ENCODE results near the gene SYT3.
"Not testable (repeated sequence)": the region's sequence is repeated elsewhere in the genome, so short reads cannot be mapped to it uniquely, and the experiment has no call there.

The SYT3 gene

DNA sequence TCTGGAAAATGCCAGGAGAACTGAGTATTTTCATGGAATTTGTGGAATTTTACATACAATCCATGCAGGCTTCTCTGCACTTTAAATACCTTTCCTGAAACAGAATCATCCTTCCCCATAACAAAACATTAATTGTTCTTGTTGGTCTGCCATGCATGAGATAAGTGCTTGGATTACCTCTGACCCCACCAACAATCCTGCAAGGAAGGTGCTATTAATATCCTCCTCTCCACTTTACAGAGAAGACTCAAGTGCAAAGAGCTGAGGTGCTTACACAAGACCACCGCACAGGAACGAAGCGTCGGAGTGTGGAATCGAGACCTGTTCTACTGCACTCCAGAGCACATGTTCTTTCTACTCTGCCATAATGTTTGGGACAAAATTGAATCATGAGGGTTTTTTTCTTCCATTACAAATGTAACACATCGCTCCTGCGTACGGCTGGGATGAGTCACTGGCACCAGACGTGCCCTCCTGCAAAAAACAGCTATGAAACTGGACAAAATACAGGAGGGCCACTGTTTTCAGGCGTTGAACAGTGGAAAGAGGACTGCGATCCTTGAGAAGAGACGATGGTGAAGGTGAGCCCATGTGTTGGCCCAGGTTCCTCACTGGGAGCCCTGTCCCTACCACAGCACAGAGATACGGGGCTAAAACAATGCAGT, 58.6 kb downstream of the SYT3 start:
- Histone ChIP-seq H3K4me1 (ENCODE audit: control extremely low read depth in 1 of 4, control insufficient read depth in 4 of 4, insufficient read depth in 4 of 4, low read length in 3 of 4) (no peaks in the 10 kb centered on the region), H3K27me3 (replicated peaks in 2 of 5; ENCODE audit: control insufficient read depth in 4 of 5, insufficient read depth in 5 of 5, low read length in 4 of 5) (peaks cover 0 to 14% (median 5%) of the 10 kb centered on the region in 5 experiments), H3K27ac (ENCODE audit: insufficient read depth in 1 of 2, low read depth in 1 of 2, low read length in 2 of 2, poor library complexity in 1 of 2, severe bottlenecking in 2 of 2) (no peak overlapping the region), H3K4me3 (ENCODE audit: control insufficient read depth in 1 of 7, extremely low read depth in 1 of 7, insufficient read depth in 4 of 7, low read depth in 2 of 7, low read length in 6 of 7) (no peak overlapping the region), H3K9me3 (ENCODE audit: control extremely low read depth in 1 of 5, control insufficient read depth in 4 of 5, insufficient read depth in 2 of 5, low read depth in 1 of 5, low read length in 4 of 5) (no peaks in the 10 kb centered on the region), H3K36me3 (ENCODE audit: control insufficient read depth in 4 of 4, insufficient read depth in 4 of 4, low read length in 3 of 4) (no peaks in the 10 kb centered on the region)
- 93% methylated on average over 10 of the region's 13 CpGs for WGBS (ENCODE audit: insufficient coverage)
- ChIA-PET CTCF (interaction anchor here (0.6 kb wide), 1 partner anchor 58 kb away, joined by 3 read pairs; no protein-coding TSS in a partner anchor), POLR2A (no interaction called here)
- no peak for DNase-seq

- Histone ChIP-seq H3K9me3 (ENCODE audit: control extremely low read depth in 1 of 5, control insufficient read depth in 4 of 5, insufficient read depth in 2 of 5, low read depth in 1 of 5, low read length in 4 of 5) (no peaks in the 10 kb centered on the region), H3K4me1 (ENCODE audit: control extremely low read depth in 1 of 4, control insufficient read depth in 4 of 4, insufficient read depth in 4 of 4, low read length in 3 of 4) (no peaks in the 10 kb centered on the region), H3K4me3 (ENCODE audit: control insufficient read depth in 1 of 7, extremely low read depth in 1 of 7, insufficient read depth in 4 of 7, low read depth in 2 of 7, low read length in 6 of 7) (no peak overlapping the region), H3K36me3 (ENCODE audit: control insufficient read depth in 4 of 4, insufficient read depth in 4 of 4, low read length in 3 of 4) (no peaks in the 10 kb centered on the region), H3K27me3 (replicated peaks in 2 of 5; ENCODE audit: control insufficient read depth in 4 of 5, insufficient read depth in 5 of 5, low read length in 4 of 5) (peaks cover 0 to 13% (median 6%) of the 10 kb centered on the region in 5 experiments), H3K27ac (ENCODE audit: insufficient read depth in 1 of 2, low read depth in 1 of 2, low read length in 2 of 2, poor library complexity in 1 of 2, severe bottlenecking in 2 of 2) (no peak overlapping the region)
- no peak for DNase-seq
- 96% methylated on average over 4 of the region's 6 CpGs for WGBS (ENCODE audit: insufficient coverage)
- POLR2A ChIA-PET: no interaction called here
- CTCF ChIA-PET: no interaction called here
These were observed 59.4 kb downstream of the SYT3 start for GRCh38 chr19:50580240-50580639.

- H3K36me3 ChIP-seq (ENCODE audit: control insufficient read depth in 4 of 4, insufficient read depth in 4 of 4, low read length in 3 of 4); H3K27ac ChIP-seq (ENCODE audit: insufficient read depth in 1 of 2, low read depth in 1 of 2, low read length in 2 of 2, poor library complexity in 1 of 2, severe bottlenecking in 2 of 2); H3K9me3 ChIP-seq (ENCODE audit: control extremely low read depth in 1 of 5, control insufficient read depth in 4 of 5, insufficient read depth in 2 of 5, low read depth in 1 of 5, low read length in 4 of 5); DNase-seq; H3K4me1 ChIP-seq (ENCODE audit: control extremely low read depth in 1 of 4, control insufficient read depth in 4 of 4, insufficient read depth in 4 of 4, low read length in 3 of 4); H3K4me3 ChIP-seq (ENCODE audit: control insufficient read depth in 1 of 7, extremely low read depth in 1 of 7, insufficient read depth in 4 of 7, low read depth in 2 of 7, low read length in 6 of 7); POLR2A ChIA-PET: not testable (repeated sequence)
- CTCF ChIA-PET: interaction anchor here (0.6 kb wide), 1 partner anchor 166 kb away, joined by 3 read pairs; no protein-coding TSS in a partner anchor
- H3K27me3 ChIP-seq (replicated peaks in 2 of 5; ENCODE audit: control insufficient read depth in 4 of 5, insufficient read depth in 5 of 5, low read length in 4 of 5): peaks cover 0 to 24% (median 6%) of the 10 kb centered on the region in 5 experiments
- WGBS (ENCODE audit: insufficient coverage): 100% methylated on average over 2 of the region's 3 CpGs
These were observed 62.9 kb downstream of the SYT3 start for GRCh38 chr19:50576769-50577168.

DNA sequence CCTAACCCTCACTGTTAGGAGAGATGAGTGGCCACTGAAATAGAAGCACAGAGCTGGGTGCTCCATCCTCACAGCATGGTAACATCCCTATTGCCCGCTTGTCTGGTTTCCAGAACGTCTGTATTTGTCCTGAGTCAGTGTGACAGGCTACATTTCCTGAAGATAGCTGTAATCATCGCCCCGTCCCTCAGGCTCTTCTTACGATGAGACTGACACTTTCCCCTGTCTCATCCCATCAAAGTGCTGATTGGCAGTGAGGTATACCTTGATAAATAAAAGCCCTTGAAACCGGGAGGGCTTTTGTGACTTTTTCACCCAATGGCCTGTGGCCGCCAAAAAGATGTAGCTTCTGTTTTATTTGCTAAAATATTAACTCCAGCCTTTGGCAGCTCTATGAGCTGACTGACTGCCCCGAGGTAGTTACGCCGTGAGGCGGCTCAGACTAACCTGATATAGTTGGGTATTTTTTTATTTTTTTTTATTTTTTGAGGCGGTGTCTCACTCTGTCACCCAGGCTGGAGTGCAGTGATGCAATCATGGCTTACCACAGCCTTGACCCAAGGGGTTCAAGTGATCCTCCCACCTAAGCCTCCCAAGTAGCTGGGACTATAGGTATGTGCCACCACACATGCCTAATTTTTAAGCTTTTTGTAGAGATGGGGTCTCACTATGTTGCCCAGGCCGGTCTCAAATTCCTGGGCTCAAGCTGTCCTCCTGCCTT, 65.8 kb downstream of the SYT3 start:
- Histone ChIP-seq H3K27ac (ENCODE audit: insufficient read depth in 1 of 2, low read depth in 1 of 2, low read length in 2 of 2, poor library complexity in 1 of 2, severe bottlenecking in 2 of 2) (no peak overlapping the region), H3K27me3 (replicated peaks in 2 of 5; ENCODE audit: control insufficient read depth in 4 of 5, insufficient read depth in 5 of 5, low read length in 4 of 5) (peaks cover 0 to 38% (median 8%) of the 10 kb centered on the region in 5 experiments), H3K4me1 (ENCODE audit: control extremely low read depth in 1 of 4, control insufficient read depth in 4 of 4, insufficient read depth in 4 of 4, low read length in 3 of 4) (no peaks in the 10 kb centered on the region), H3K4me3 (ENCODE audit: control insufficient read depth in 1 of 7, extremely low read depth in 1 of 7, insufficient read depth in 4 of 7, low read depth in 2 of 7, low read length in 6 of 7) (no peak overlapping the region), H3K36me3 (ENCODE audit: control insufficient read depth in 4 of 4, insufficient read depth in 4 of 4, low read length in 3 of 4) (no peaks in the 10 kb centered on the region), H3K9me3 (ENCODE audit: control extremely low read depth in 1 of 5, control insufficient read depth in 4 of 5, insufficient read depth in 2 of 5, low read depth in 1 of 5, low read length in 4 of 5) (no peaks in the 10 kb centered on the region)
- ChIA-PET POLR2A (no interaction called here), CTCF (no interaction called here)
- DNase-seq: no peak
- 75% methylated on average over 10 of the region's 13 CpGs for WGBS (ENCODE audit: insufficient coverage)

Data from common myeloid progenitor, CD34-positive (primary cell).